GM19035 (cell line): ENCODE results near the gene LMF1.
"Not testable (repeated sequence)": the region's sequence is repeated elsewhere in the genome, so short reads cannot be mapped to it uniquely, and the experiment has no call there.

ENCODE experiments used
- ATAC-seq: cut with Tn5 transposase; IDR thresholded peaks from one replicate; pipeline ENCODE4 v1.9.1; 2021; ENCODE audit not compliant: unreplicated experiment

LMF1 gene

GRCh38 chr16:951660-952301 lies 19.0 kb downstream of the LMF1 start:
- ATAC-seq = no peak

- ATAC-seq = not testable (repeated sequence)
Measured at GRCh38 chr16:950733-951573, 19.8 kb downstream of the LMF1 start.

- ATAC-seq = not testable (repeated sequence)
Measured at GRCh38 chr16:948767-949166, 22.0 kb downstream of the LMF1 start.

GRCh38 chr16:947922-948303 lies 22.9 kb downstream of the LMF1 start:
- ATAC-seq = not testable (repeated sequence)

GRCh38 chr16:947255-947921 lies 23.4 kb downstream of the LMF1 start:
- ATAC-seq = no peak

- ATAC-seq = no peak
Measured at GRCh38 chr16:946048-946395, 24.8 kb downstream of the LMF1 start.

GRCh38 chr16:945271-946047 lies 25.3 kb downstream of the LMF1 start:
- no peak for ATAC-seq

- ATAC-seq = no peak
Measured at GRCh38 chr16:943971-944370, 26.8 kb downstream of the LMF1 start.

GRCh38 chr16:942436-943060 lies 28.2 kb downstream of the LMF1 start:
- ATAC-seq = no peak

- no peak for ATAC-seq
Measured at GRCh38 chr16:939941-940340, 30.8 kb downstream of the LMF1 start.

- no peak for ATAC-seq
Measured at GRCh38 chr16:939311-939710, 31.5 kb downstream of the LMF1 start.

- no peak for ATAC-seq
Measured at GRCh38 chr16:938752-939151, 32.0 kb downstream of the LMF1 start.

- no peak for ATAC-seq
Measured at GRCh38 chr16:938136-938535, 32.6 kb downstream of the LMF1 start.

- no peak for ATAC-seq
Measured at GRCh38 chr16:937723-938122, 33.1 kb downstream of the LMF1 start.

GRCh38 chr16:937311-937710 lies 33.5 kb downstream of the LMF1 start:
- no peak for ATAC-seq

GRCh38 chr16:935684-936083 lies 35.1 kb downstream of the LMF1 start:
- ATAC-seq = no peak

GRCh38 chr16:934178-934577 lies 36.6 kb downstream of the LMF1 start:
- ATAC-seq = no peak

GRCh38 chr16:933581-933980 lies 37.2 kb downstream of the LMF1 start:
- no peak for ATAC-seq

- no peak for ATAC-seq
Measured at GRCh38 chr16:932831-933330, 37.9 kb downstream of the LMF1 start.

- ATAC-seq = no peak
Measured at GRCh38 chr16:931626-932500, 38.9 kb downstream of the LMF1 start.
